ENCODE measurements around the gene TRIM63.

The TRIM63 gene

DNA sequence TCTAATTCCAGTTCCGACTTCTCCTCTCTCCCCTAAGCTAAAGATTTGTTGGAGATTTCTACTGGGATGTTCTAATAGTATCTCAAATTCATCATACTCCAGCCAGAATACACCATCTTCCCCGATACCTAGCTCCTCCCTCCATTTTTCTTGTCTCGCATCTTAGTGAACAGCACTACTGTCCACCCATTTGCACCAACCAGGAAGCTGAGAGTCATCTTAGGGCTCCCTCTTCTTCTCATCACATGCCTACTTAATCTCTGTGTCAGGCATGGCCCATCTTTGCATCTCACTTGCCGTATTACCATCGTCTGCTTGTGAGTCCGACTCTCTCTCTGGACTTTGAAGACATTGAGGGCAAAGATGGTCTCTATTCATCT, 3.5 kb upstream of the TRIM63 start:
- Histone ChIP-seq H3K36me3 (ENCODE audit: control insufficient read depth, insufficient read depth, low read length) (no peaks in the 10 kb centered on the region), H3K4me1 (ENCODE audit: control insufficient read depth, insufficient read depth, low read length) (no peaks in the 10 kb centered on the region), H3K4me3 (ENCODE audit: low read depth, low read length) (no peak overlapping the region), H3K27ac (ENCODE audit: low read depth, low read length) (no peak overlapping the region), H3K27me3 (ENCODE audit: control insufficient read depth, insufficient read depth, low read length) (no peaks in the 10 kb centered on the region; the same call in 1 of the 2 replicates), H3K9ac (ENCODE audit: low read depth, low read length) (no peak overlapping the region), H3K9me3 (ENCODE audit: control insufficient read depth, insufficient read depth, low read length) (no peaks in the 10 kb centered on the region)

DNA sequence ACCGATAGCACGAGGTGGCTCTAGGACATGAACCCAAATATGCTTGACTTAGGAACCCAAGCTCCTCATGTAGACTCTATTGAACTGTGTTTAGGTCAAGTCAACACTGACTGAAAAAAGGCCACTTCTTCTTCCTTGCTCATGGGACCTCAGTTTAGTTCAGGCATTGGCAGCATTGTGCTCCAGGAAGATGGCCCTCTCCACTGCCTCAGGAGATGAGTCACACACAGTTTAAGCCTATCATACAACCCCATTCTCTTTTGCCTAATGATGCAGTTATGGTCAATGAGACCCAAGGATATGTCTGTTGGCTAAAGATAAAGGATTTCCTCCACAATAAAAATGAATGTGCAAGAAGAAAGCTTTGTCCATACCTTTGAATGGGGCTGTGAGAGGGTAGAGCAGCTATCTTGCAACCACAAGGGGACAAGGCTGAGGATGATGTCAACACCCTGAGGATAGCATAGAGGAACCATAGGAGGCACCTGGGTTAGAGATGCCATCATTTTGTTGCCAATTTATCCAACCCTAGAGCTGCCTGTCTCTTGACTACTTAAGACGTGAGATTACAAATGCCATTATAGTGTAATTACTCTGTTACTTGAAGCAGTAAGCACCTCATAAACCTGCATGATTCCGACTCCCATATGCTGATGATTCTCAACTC, 3.0 kb upstream of the TRIM63 start:
- H3K9me3 ChIP-seq (ENCODE audit: control insufficient read depth, insufficient read depth, low read length) = no peaks in the 10 kb centered on the region
- no peak overlapping the region for H3K27ac ChIP-seq (ENCODE audit: low read depth, low read length)
- H3K9ac ChIP-seq (ENCODE audit: low read depth, low read length) = no peak overlapping the region
- H3K27me3 ChIP-seq (ENCODE audit: control insufficient read depth, insufficient read depth, low read length) = no peaks in the 10 kb centered on the region; the same call in 1 of the 2 replicates
- H3K36me3 ChIP-seq (ENCODE audit: control insufficient read depth, insufficient read depth, low read length) = no peaks in the 10 kb centered on the region
- no peaks in the 10 kb centered on the region for H3K4me1 ChIP-seq (ENCODE audit: control insufficient read depth, insufficient read depth, low read length)
- no peak overlapping the region for H3K4me3 ChIP-seq (ENCODE audit: low read depth, low read length)

- Histone ChIP-seq H3K4me1 (ENCODE audit: control insufficient read depth, insufficient read depth, low read length) (no peaks in the 10 kb centered on the region), H3K4me3 (ENCODE audit: low read depth, low read length) (no peak overlapping the region)
Measured at GRCh38 chr1:26069941-26070295, 2.5 kb upstream of the TRIM63 start.

DNA sequence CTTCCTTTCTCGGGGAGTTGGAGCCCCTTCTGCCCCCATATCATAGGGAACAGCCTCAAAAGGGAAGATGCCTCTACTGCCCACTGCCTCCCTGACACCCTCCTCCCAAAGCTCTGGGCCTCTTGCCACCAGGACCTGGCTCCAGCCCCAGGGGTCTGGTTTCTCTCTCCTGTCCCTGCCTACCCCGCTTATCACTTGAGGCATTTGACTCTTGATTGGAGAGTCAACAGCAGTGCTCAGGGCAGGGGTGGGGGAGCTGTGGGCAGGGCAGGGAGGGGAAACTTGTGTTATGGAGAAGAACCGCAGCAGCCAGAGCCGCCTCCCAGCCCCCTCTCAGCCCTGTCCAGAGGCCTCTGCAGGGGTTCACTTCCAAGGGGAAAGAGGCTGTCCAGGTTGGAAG, 573 bp downstream of the TRIM63 start:
- no peaks in the 10 kb centered on the region for H3K27me3 ChIP-seq (ENCODE audit: control insufficient read depth, insufficient read depth, low read length)
- no peak overlapping the region for H3K27ac ChIP-seq (ENCODE audit: low read depth, low read length)
- H3K9me3 ChIP-seq (ENCODE audit: control insufficient read depth, insufficient read depth, low read length) = no peaks in the 10 kb centered on the region
- no peak overlapping the region for H3K4me3 ChIP-seq (ENCODE audit: low read depth, low read length)
- H3K4me1 ChIP-seq (ENCODE audit: control insufficient read depth, insufficient read depth, low read length) = no peaks in the 10 kb centered on the region
- no peaks in the 10 kb centered on the region for H3K36me3 ChIP-seq (ENCODE audit: control insufficient read depth, insufficient read depth, low read length)
- H3K9ac ChIP-seq (ENCODE audit: low read depth, low read length) = no peak overlapping the region

More at GRCh38 chr1:26069941-26070295, 2.5 kb upstream of the TRIM63 start:
- Histone ChIP-seq H3K9me3 (ENCODE audit: control insufficient read depth, insufficient read depth, low read length) (no peaks in the 10 kb centered on the region), H3K9ac (ENCODE audit: low read depth, low read length) (no peak overlapping the region), H3K27me3 (ENCODE audit: control insufficient read depth, insufficient read depth, low read length) (no peaks in the 10 kb centered on the region; the same call in 1 of the 2 replicates), H3K27ac (ENCODE audit: low read depth, low read length) (no peak overlapping the region), H3K36me3 (ENCODE audit: control insufficient read depth, insufficient read depth, low read length) (no peaks in the 10 kb centered on the region)

DNA sequence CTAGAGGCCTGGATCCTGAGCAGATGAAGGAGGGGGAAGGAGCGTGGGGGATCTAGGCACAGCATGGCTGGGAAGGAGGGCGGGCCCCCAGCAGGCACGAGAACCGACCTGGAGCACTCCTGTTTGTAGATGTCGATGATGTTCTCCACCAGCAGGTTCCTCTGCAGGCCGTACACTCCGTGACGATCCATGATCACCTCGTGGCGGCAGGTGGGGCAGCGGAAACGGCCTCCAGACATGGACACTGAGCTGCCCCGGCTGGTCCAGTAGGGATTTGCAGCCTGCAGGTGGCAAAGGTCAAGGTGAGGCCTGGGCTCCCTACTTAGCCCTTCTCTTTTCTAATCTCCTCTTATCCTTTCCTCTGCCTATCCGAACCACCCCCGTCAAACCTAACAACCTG, 1.3 kb downstream of the TRIM63 start:
- Histone ChIP-seq H3K9me3 (ENCODE audit: control insufficient read depth, insufficient read depth, low read length) (no peaks in the 10 kb centered on the region), H3K4me3 (ENCODE audit: low read depth, low read length) (no peak overlapping the region), H3K27me3 (ENCODE audit: control insufficient read depth, insufficient read depth, low read length) (no peaks in the 10 kb centered on the region), H3K36me3 (ENCODE audit: control insufficient read depth, insufficient read depth, low read length) (no peaks in the 10 kb centered on the region), H3K9ac (ENCODE audit: low read depth, low read length) (no peak overlapping the region), H3K4me1 (ENCODE audit: control insufficient read depth, insufficient read depth, low read length) (no peaks in the 10 kb centered on the region), H3K27ac (ENCODE audit: low read depth, low read length) (no peak overlapping the region)

GRCh38 chr1:26064553-26064952, 2.9 kb downstream of the TRIM63 start:
- no peaks in the 10 kb centered on the region for H3K27me3 ChIP-seq (ENCODE audit: control insufficient read depth, insufficient read depth, low read length)

DNA sequence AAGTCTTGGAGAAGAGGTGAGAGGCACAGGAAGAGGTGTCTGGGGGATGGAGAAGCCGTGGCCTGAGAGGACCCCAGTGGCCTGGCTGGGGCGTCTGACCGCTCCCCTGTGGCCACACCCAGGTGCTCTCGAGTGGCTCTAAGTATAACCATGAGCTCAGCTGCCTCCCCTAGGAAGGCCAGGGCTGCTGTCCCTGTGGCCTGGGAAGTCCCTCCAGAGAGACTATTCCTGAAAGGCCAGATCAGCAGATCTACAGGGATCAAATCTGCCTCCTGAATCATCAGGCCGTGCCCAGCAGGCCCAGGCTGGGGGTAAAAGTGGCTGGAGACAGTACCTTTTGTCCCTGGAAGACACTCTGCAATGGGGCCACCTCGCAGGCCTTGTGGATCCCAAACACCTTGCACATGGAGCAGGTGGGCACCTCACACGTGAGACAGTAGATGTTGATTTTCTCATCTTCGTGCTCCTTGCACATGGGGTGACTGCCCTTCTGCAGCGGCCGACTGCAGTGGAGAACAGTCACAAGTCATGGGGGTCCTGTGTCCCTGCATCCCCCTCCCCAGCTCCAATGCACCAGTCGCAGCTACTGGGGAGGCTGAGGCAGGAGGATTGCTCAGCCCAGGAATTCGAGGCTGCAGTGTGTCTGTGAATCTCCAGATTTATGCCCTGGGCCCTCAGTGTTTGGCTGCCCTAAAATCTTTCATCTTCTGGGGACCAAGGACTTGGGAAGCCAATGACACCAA, 6.4 kb downstream of the TRIM63 start:
- Histone ChIP-seq H3K4me1 (ENCODE audit: control insufficient read depth, insufficient read depth, low read length) (no peaks in the 10 kb centered on the region), H3K36me3 (ENCODE audit: control insufficient read depth, insufficient read depth, low read length) (no peaks in the 10 kb centered on the region), H3K27me3 (ENCODE audit: control insufficient read depth, insufficient read depth, low read length) (no peaks in the 10 kb centered on the region), H3K4me3 (ENCODE audit: low read depth, low read length) (no peak overlapping the region), H3K9me3 (ENCODE audit: control insufficient read depth, insufficient read depth, low read length) (no peaks in the 10 kb centered on the region), H3K27ac (ENCODE audit: low read depth, low read length) (no peak overlapping the region), H3K9ac (ENCODE audit: low read depth, low read length) (no peak overlapping the region; the same call in 1 of the 2 replicates)

More at GRCh38 chr1:26064553-26064952, 2.9 kb downstream of the TRIM63 start:
- Histone ChIP-seq H3K27ac (ENCODE audit: low read depth, low read length) (no peak overlapping the region), H3K4me3 (ENCODE audit: low read depth, low read length) (no peak overlapping the region), H3K9me3 (ENCODE audit: control insufficient read depth, insufficient read depth, low read length) (no peaks in the 10 kb centered on the region), H3K9ac (ENCODE audit: low read depth, low read length) (no peak overlapping the region), H3K4me1 (ENCODE audit: control insufficient read depth, insufficient read depth, low read length) (no peaks in the 10 kb centered on the region), H3K36me3 (ENCODE audit: control insufficient read depth, insufficient read depth, low read length) (no peaks in the 10 kb centered on the region)

DNA sequence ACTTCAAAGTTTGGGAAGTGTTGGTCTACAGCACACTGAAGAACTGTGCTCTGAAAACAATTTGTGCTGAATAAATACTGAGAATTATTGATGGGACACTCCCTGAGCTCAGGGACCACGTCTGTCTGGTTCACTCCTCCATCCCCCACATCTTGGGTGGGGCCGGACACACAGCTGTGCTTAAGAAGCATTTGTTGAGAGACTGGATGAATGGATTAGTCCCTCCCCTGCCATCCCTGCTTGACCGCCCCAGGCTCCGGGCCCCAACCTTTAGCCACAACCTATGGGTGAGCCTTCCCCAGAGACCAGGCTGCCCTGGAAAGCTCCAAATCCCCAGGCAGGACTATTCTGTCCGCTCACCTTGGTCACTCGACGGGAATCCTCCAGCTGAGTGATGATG, 7.5 kb downstream of the TRIM63 start:
- H3K9ac ChIP-seq (ENCODE audit: low read depth, low read length) = no peak overlapping the region
- no peaks in the 10 kb centered on the region for H3K9me3 ChIP-seq (ENCODE audit: control insufficient read depth, insufficient read depth, low read length)
- H3K27me3 ChIP-seq (ENCODE audit: control insufficient read depth, insufficient read depth, low read length) = no peaks in the 10 kb centered on the region
- no peaks in the 10 kb centered on the region for H3K36me3 ChIP-seq (ENCODE audit: control insufficient read depth, insufficient read depth, low read length)
- H3K27ac ChIP-seq (ENCODE audit: low read depth, low read length) = no peak overlapping the region
- no peak overlapping the region for H3K4me3 ChIP-seq (ENCODE audit: low read depth, low read length)
- H3K4me1 ChIP-seq (ENCODE audit: control insufficient read depth, insufficient read depth, low read length) = no peaks in the 10 kb centered on the region

DNA sequence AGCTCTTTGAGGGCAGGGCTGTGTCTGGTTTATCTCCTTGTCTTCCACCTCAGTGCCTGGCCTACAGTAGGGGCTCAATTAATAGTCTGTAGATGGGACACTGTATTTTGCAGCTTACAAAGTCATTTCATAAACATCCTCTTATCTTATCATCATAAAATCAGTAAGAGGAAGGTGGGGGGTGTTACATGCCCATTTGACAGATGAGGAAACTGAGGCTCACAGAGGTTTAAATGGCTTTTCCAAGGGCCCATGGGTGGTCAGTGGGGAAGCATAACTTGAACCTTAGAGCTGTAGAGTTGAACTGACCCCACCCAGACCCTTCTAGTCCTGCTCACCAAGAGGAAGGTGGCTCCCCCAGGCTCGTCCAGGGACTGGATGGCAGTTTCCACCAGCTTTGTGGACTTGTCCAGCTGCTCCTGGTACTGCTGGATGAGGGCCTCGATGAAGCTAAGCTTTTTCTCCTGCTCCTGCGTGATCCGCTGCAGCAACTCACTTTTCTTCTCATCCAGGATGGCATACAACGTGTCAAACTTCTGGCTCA, 9.3 kb downstream of the TRIM63 start:
- no peak overlapping the region for H3K4me3 ChIP-seq (ENCODE audit: low read depth, low read length)
- no peak overlapping the region for H3K27ac ChIP-seq (ENCODE audit: low read depth, low read length)
- H3K9me3 ChIP-seq (ENCODE audit: control insufficient read depth, insufficient read depth, low read length) = no peaks in the 10 kb centered on the region
- H3K36me3 ChIP-seq (ENCODE audit: control insufficient read depth, insufficient read depth, low read length) = no peaks in the 10 kb centered on the region
- peaks cover 8% of the 10 kb centered on the region; the same call in 1 of the 2 replicates for H3K27me3 ChIP-seq (ENCODE audit: control insufficient read depth, insufficient read depth, low read length)
- no peak overlapping the region for H3K9ac ChIP-seq (ENCODE audit: low read depth, low read length)
- no peaks in the 10 kb centered on the region for H3K4me1 ChIP-seq (ENCODE audit: control insufficient read depth, insufficient read depth, low read length)

DNA sequence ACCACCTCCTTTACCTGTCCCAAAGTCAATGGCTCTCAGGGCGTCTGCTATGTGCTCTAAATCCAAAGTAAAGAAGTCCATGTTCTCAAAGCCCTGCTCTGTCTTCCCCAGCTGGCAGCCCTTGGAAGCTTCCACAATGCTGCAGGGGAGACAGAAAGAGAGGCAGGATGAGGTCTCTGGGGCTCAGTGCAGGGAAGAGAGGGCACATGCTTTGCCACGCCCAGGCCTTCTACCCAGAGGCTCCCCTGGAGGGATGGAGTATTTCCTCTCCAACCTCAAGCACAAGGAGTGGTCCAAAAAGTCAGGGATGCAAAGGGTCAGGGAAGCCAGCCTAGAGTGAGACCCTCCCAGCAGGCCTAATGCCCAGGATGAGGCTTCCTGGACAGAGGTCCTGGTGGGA, 10.2 kb downstream of the TRIM63 start:
- H3K27me3 ChIP-seq (ENCODE audit: control insufficient read depth, insufficient read depth, low read length) = peaks cover 8% of the 10 kb centered on the region; the same call in 1 of the 2 replicates
- no peak overlapping the region for H3K4me3 ChIP-seq (ENCODE audit: low read depth, low read length)
- H3K27ac ChIP-seq (ENCODE audit: low read depth, low read length) = no peak overlapping the region
- H3K9me3 ChIP-seq (ENCODE audit: control insufficient read depth, insufficient read depth, low read length) = no peaks in the 10 kb centered on the region
- no peaks in the 10 kb centered on the region for H3K36me3 ChIP-seq (ENCODE audit: control insufficient read depth, insufficient read depth, low read length)
- no peaks in the 10 kb centered on the region for H3K4me1 ChIP-seq (ENCODE audit: control insufficient read depth, insufficient read depth, low read length)
- no peak overlapping the region for H3K9ac ChIP-seq (ENCODE audit: low read depth, low read length)

DNA sequence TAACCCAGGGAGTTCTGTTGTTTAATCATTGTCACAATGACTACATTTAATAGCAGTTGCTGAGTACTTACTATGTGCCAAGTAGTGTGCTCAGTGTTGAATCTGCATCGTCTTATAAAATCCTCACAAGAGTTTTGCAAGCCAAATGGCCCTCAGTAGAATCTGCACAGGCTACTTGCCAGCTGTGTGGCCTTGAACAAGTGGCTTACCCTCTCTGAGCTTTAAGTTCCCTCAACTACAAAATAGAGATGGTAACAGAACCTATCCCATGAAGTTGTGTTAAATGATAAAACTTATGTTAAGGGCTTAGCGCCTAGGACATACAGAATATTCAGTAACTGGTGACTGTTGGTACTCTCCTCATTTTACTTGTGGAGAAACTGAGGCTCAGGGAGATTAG, 12.4 kb downstream of the TRIM63 start:
- H3K27me3 ChIP-seq (ENCODE audit: control insufficient read depth, insufficient read depth, low read length) = peaks cover 9% of the 10 kb centered on the region; the same call in 1 of the 2 replicates

More for the DNA sequence above, 12.4 kb downstream of the TRIM63 start:
- no peak overlapping the region for H3K27ac ChIP-seq (ENCODE audit: low read depth, low read length)
- no peaks in the 10 kb centered on the region for H3K4me1 ChIP-seq (ENCODE audit: control insufficient read depth, insufficient read depth, low read length)
- no peaks in the 10 kb centered on the region for H3K36me3 ChIP-seq (ENCODE audit: control insufficient read depth, insufficient read depth, low read length)
- no peak overlapping the region for H3K4me3 ChIP-seq (ENCODE audit: low read depth, low read length)
- H3K9me3 ChIP-seq (ENCODE audit: control insufficient read depth, insufficient read depth, low read length) = no peaks in the 10 kb centered on the region
- no peak overlapping the region for H3K9ac ChIP-seq (ENCODE audit: low read depth, low read length)
